Stimulated activated CD8-positive, alpha-beta memory T cell treated with anti-CD3 and anti-CD28 coated beads, Interleukin-15, amount 100 ng/mL, for 48 hours (primary cell): ENCODE results near the gene C6orf89.

Source experiments
- DNase-seq, 2 donors: peaks; one replicate each; pipeline ENCODE4 v3.0.0-alpha.2; 2020; ENCODE audit warnings: low read depth in 2 of 2

C6orf89 gene

DNA sequence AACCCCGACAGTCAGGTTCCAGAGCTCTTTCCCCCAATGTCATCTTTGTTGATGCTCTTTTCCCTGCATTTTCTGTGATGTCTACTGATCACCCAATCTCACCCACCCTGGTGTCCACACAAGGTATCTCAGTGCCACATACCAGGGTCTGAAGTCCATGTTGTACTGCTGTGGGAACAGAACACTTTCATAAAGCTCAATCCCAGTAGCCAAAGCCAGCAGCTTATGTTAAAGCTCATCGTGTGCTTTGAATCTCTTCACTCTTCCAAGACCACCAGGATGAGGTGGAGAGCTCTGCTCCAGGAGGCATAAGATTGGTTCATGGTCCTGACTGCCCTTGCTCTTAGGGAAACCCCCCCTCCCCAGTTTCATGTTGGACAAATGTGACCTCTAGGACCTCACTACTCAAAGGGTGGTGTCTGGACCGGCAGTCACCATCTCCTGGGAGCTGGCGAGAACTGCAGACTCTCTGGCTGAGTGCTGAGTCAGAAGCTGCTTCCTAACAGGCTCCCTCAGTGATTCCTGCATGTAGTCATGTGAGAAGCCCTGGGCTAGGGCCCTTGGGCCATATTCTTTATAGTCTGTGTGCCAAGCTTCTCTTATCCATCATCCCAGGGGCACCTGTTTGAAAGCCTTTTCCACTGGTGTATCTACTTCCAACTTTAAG lies 33.1 kb upstream of the C6orf89 start:
- no peak for DNase-seq

DNA sequence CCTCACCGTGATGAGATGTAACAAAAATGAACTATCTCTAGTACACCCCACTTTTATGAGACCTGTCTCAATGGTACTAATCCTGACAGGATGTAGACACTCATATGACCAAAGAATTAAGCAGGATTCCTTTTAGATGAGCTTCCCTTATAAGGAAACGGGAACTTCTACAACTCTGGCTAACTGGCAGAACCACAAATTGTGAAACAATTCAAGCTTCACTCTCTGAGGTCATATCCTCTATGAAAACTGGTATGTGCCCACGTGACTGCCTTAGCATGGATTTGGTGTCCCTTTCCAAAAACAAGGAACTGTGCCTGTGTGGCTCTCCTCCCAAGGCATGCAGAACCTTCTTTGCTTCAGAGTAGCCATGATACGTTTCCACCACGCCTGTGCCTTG lies 32.4 kb upstream of the C6orf89 start:
- DNase-seq = no peak

DNA sequence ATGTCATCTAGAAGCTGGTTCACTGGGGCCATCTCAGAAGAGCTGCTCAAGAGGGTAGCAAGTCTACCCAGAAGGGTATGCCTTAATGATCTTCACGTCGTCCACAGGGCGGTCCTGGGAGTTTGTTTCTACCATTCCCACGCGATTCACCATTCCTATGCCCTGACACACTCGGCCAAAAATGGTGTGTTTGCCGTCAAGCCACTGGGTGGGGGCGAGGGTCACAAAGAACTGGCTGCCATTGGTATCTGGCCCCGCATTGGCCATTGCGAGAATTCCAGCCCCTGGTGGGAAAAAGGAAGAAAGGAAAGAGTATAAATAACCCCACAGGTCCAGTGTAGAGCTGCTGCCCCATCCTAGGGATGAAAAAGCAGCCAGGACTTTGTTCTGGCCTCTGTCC lies 30.0 kb upstream of the C6orf89 start:
- no peak for DNase-seq

GRCh38 chr6:36856277-36856676 lies 29.5 kb upstream of the C6orf89 start:
- no peak for DNase-seq

GRCh38 chr6:36857325-36857724 lies 28.4 kb upstream of the C6orf89 start:
- DNase-seq = no peak

DNA sequence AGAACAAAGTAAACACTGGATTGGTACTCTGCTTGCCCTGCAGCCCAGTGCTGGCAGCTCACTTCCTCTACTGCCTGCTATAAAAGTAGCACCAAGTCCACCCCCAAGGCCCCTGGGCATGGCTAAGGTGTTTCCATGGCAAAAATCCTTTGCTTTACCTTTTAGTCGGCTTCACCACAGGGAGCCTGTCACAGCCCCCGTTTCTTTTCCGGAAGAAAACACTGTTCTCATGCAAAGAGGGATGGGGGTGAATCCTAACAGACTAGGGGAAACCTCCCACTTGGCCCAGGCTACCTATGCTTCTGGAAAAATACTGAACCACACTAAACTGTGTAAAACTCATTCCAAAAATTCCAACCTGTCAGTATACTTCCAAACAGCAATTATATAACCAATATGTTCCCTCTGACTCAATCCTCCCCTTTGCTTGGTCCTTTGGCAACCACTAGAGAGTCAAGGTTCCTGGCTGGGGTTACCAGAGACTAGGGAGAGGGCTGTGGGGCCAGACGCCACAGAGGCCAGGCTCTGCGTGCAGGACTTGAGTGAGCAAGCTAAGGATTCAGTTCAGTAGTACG lies 27.3 kb upstream of the C6orf89 start:
- no peak for DNase-seq

DNA sequence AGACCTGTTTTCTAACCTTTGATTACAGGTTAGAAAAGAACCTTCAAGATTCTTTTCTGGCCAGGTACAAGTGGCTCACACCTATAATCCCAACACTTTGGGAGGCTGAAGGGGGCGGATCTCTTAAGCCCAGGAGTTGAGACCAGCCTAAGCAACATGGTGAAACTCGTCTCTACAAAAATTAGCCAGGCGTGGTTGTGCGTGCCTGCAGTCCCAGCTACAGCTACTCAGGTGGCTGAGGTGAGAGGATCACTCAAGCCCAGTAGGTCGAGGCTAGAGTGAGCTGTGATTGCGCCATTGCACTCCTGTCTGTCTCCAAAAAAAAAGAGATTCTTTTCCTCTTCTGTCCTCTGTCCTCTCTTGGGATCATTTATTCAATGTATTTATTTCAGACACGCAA lies 25.6 kb upstream of the C6orf89 start:
- no peak for DNase-seq

DNA sequence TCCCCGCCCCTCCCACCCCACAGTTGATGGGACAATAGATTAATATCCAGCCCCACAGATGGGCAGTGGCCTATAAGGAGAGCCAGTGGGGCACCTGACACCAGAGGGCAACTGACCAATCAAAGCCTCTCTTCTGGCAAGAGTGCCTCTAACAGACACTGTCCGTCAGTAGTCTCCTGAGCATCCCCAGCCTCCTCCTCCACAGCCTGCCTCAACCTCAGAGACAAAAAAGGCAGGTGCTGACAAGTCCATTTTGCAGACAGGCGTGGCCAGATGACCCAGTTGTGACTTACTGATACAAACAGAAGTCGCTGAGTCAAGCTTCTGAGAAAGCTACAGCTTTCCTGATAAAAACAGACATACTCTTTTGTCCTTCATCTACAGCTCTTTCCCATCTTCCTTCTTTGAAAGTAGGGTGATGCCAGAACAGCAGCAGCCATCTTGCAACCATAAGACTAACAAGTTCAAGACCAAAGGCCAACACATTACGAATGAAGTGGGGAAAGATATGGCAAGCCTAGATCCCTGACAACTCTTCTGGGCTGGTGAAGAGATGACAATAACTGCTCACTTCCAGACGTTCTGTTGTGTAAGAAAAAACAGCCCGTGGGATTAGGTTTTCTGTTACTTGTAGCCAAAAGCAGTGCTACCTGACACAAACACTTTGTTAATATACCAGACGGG lies 23.4 kb upstream of the C6orf89 start:
- DNase-seq = no peak

DNA sequence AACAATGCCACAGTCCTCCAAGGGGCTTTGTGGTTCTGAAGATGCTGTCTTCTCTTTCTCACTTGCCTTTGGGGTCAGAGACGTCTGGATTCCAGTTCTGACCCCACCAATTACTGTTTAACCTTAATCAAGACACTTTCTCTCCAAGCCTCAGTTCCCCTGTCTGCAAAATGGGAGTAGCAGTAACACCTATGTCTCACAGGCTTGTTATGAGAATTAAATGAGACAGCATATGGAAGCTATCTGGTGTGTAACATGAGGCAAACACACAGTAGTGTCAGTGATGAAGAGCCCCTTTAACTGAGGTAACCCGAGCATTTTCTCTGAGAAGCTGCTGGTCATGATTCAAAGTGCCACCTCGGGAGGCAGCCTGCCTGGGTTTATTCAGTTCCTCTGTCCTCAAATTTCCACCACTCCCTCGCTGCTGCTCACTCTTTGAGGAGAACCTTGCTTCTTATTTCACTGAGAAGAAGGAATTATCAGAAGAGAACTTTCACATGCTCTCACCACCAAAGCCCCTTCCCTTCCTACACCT lies 22.8 kb upstream of the C6orf89 start:
- no peak for DNase-seq

DNA sequence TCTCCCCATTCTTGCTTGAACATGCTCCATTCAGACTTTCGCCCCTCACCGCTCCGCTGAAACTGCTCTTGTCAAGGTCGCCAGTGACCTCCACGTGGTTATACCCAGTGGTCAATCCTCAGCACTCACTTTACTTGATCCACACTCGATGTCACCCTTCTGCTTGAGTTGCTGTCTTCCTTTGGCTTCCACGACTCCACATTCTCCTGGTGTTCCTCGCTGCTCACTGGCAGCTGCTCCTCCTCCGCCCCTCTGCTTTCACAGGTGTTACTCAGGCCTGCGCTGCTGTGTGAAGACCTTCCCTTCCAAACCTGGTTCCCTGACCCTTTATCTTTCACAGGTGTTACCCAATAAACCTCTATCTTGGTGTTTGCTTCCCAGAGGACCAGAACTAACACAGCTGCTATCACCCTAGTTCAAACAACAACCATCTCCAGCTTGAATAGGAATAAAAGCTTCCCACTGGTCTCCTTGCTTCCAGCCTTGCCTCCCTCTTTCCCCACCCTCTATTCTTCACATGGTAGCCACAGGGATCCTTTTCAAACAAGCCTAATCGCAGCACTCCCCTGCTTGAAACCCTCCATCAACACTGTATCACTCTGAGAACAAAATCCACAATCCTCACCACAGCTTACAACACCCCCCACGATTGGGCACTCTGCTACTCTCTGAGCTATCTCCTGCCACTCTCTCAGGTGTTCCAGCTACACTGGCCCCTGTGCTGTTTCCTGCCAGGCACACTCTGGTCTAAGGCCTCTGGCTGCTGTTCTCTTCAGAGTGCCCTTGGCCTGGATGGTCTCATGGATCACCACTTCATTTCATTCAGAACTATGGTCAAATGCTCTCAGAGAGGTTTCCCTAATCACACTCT lies 21.8 kb upstream of the C6orf89 start:
- no peak for DNase-seq

DNA sequence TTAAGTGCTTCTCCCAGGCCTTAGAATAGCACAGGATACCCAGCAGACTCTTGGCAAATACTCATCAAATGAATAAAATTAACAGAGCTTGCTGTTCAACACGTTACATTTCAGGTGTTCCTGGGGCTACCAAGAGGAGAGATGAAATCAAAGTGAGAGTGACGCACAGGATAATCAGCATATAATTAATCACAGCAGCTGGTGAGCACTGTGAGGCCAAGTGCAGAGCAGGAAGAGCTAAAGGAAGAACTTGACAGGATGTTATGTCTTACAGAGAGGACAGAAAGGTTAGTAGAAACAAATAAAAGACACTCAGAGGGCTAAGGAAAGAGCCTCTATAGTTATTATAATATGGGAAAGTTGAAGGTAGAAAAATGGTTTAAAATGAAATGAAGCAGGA lies 19.9 kb upstream of the C6orf89 start:
- no peak for DNase-seq

- no peak for DNase-seq
Observed at GRCh38 chr6:36867471-36868224, 18.1 kb upstream of the C6orf89 start.

DNA sequence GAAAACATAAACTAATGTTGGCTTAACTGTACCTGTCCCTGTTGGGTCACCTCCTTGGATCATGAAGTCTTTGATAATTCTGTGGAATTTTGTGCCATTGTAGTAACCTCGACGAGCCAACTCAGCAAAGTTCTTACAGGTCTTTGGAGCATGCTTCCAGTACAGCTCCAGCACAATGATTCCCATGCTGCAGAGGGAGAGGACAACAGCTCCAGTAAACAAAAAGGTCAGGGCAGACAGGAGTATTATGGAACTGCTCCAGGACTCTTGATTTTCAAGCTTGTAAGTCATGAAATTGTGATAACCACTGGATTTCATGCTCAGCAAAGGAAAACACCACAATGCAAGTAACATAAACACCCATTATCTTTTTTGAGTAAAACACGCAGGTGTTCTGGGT lies 14.1 kb upstream of the C6orf89 start:
- DNase-seq = no peak

- no peak for DNase-seq
Observed at GRCh38 chr6:36873115-36873514, 12.6 kb upstream of the C6orf89 start.

- DNase-seq = no peak
Observed at GRCh38 chr6:36873612-36874442, 11.9 kb upstream of the C6orf89 start.

DNA sequence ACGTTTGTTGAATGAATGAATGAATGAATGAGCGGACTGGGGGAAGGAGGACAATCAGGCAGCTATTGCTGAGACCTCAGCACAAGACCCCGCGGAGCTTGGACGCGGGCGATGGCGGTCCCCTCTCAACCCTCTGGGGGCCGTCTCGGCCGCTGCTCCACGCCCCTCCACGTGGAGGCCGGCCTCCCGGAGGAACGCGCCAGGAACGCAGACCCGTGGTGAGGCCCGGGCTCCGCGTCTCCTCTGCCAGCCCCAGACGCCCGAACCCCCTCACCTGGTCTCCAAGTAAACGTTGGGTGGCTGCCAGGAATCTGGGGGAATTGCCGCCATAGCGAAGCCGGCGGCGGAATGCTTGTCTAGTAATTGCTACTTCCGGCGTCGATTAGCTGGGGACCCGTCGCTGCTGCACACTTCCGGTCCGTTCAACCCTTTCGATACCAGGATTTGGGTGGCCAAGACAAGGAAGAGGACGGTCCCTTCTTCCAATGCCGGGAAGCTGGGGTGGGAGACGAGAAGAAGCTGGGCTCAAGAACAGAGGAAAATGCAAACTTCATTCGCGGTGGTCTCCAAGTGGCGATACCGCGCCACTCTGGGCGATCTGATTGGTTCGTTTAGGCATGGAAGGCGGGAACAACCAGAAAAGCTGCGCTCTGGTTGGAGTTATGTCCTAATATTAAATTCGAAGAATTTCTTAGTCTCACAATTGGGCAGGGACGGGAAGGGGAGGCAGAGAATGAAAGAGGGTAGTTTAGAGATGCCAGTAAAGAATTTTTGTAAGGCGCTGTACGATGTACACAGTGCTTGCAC lies 11.1 kb upstream of the C6orf89 start, which contains the start of gene PPIL1:
Gene PPIL1, minus strand, starts transcription at position 361 of the 807 bp plus-strand sequence. Its CDS starts 31 bp downstream, at position 330.
- DNase-seq = peak; percentile 64 to 68

GRCh38 chr6:36875250-36875633 lies 10.5 kb upstream of the C6orf89 start:
- DNase-seq = no peak

DNA sequence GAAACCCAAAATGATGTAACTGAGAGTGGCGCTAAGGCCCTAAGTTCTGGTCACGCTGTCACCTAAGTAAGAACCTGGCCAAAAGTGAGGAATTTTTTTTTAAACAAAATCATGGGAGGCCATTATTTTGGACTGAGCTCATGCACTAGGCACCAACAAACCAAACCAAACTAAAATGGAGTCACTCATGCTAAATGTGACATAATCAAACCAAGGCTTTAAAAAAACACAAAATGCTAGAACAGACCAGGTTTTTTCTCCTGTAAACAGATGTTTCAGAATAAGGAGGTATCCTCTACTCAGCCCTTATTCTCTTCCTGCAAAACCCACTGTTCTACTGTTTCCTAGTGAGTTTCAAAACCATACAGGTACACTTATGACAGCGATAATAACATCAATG lies 1.1 kb upstream of the C6orf89 start:
- DNase-seq = no peak

DNA sequence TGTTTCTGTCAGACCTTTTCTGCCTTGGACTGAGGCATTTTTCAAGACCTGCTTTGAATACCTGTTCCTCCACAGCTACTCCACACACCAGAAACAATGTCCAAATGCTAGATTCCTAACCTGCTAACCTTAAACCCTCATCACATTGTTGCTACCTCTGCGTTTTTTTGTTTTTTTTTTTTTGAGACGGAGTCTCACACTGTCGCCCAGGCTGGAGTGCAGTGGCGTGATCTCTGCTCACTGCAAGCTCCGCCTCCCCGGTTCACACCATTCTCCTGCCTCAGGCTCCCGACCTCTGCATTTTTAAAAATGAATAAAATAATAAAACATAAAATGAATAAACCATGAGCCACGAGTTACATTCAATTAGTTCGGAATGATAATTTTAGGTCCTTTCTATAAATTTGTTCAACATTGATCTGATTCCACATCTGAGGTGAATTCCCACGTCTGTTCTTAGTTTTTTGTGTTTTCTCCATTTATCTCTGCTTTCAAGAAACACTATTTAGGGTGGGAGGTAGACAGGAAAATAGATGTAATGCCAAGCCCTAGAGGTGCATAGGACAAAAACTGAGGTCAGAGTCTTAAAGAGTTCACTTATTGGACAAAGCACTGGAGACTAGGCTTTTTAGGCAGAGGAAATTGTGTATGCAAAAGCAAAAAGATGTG lies 1.3 kb downstream of the C6orf89 start:
- DNase-seq = no peak
